Measurements from ENCODE around the gene WASHC4.

GRCh38 chr12:105177208-105177607 lies 69.7 kb downstream of the WASHC4 start:
- TF ChIP-seq, protein P1, sequence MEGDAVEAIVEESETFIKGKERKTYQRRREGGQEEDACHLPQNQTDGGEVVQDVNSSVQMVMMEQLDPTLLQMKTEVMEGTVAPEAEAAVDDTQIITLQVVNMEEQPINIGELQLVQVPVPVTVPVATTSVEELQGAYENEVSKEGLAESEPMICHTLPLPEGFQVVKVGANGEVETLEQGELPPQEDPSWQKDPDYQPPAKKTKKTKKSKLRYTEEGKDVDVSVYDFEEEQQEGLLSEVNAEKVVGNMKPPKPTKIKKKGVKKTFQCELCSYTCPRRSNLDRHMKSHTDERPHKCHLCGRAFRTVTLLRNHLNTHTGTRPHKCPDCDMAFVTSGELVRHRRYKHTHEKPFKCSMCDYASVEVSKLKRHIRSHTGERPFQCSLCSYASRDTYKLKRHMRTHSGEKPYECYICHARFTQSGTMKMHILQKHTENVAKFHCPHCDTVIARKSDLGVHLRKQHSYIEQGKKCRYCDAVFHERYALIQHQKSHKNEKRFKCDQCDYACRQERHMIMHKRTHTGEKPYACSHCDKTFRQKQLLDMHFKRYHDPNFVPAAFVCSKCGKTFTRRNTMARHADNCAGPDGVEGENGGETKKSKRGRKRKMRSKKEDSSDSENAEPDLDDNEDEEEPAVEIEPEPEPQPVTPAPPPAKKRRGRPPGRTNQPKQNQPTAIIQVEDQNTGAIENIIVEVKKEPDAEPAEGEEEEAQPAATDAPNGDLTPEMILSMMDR (IDR thresholded peaks at IDR 0.05; ENCODE audit: borderline replicate concordance, extremely low read depth, low read length, poor library complexity, severe bottlenecking), result no peak
- no peak for TF ChIP-seq EZH2 (IDR thresholded peaks at IDR 0.05; ENCODE audit: borderline replicate concordance, low read depth, low read length, severe bottlenecking)
